Effector memory CD8-positive, alpha-beta T cell (primary cell): Measurements from ENCODE around the gene KCNJ13.
"Not testable (repeated sequence)": the region's sequence is repeated elsewhere in the genome, so short reads cannot be mapped to it uniquely, and the experiment has no call there.

Experiments used
- ATAC-seq: fragments of 150-1000 bp; cut with Tn5 transposase; replicated peaks from 2 replicates; pipeline ENCODE4 v1.10.0; 2021; ENCODE audit warnings: mild to moderate bottlenecking, moderate library complexity
- DNase-seq, 3 experiments: peaks; one replicate each; pipeline ENCODE4 v3.0.0; 2021
- H3K27ac Mint-ChIP-seq, 2 donors: one replicate each; pipeline ENCODE4 v1.8.0; 2022; ENCODE audit warnings: mild to moderate bottlenecking in 2 of 2, mixed read lengths in 2 of 2, moderate library complexity in 2 of 2
- H3K27me3 Mint-ChIP-seq, 2 donors: one replicate each; pipeline ENCODE4 v1.8.0; 2022; ENCODE audit warnings: mixed read lengths in 2 of 2
- H3K36me3 Mint-ChIP-seq: one replicate; pipeline ENCODE4 v1.8.0; 2022; ENCODE audit warnings: mild to moderate bottlenecking, moderate library complexity, mixed read lengths; ENCODE audit not compliant: insufficient read depth
- H3K4me1 Mint-ChIP-seq, 2 donors: one replicate each; pipeline ENCODE4 v1.8.0; 2022; ENCODE audit warnings: low read depth in 2 of 2, mixed read lengths in 2 of 2
- H3K4me3 Mint-ChIP-seq, 2 donors: one replicate each; pipeline ENCODE4 v1.8.0; 2022; ENCODE audit warnings: mild to moderate bottlenecking in 2 of 2, mixed read lengths in 2 of 2, moderate library complexity in 2 of 2
- H3K9me3 Mint-ChIP-seq, 2 donors: one replicate each; pipeline ENCODE4 v1.8.0; 2022; ENCODE audit warnings: mixed read lengths in 2 of 2

Gene KCNJ13

DNA sequence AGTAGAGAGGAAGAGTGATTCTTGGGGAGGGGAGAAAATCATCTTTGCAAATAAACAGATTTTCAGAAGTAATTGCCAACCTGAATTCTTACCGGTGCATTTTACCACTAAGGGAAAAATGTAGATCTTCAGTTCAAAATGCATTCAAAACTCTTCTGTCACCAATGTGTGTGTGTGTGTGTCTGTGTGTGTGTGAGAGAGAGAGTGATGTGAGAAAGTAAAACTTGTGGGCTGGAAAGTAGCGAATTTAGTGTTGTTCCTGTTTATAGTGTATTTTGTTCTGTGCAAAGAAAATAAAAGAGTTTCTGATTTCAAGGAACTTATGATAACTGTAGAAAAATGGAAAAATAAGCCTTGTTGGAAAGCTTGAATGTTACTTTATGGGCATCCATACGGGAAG is 27.0 kb downstream of the KCNJ13 start:
- no peaks in the 10 kb centered on the region for H3K4me1 Mint-ChIP-seq
- H3K9me3 Mint-ChIP-seq = no peaks in the 10 kb centered on the region
- peaks cover 57% of the 10 kb centered on the region for H3K36me3 Mint-ChIP-seq
- peak overlapping the region in 1 of 2 donors; percentile 23 for H3K27ac Mint-ChIP-seq
- no peak overlapping the region for H3K4me3 Mint-ChIP-seq
- H3K27me3 Mint-ChIP-seq = no peaks in the 10 kb centered on the region
- ATAC-seq (no peak), DNase-seq (no peak)

DNA sequence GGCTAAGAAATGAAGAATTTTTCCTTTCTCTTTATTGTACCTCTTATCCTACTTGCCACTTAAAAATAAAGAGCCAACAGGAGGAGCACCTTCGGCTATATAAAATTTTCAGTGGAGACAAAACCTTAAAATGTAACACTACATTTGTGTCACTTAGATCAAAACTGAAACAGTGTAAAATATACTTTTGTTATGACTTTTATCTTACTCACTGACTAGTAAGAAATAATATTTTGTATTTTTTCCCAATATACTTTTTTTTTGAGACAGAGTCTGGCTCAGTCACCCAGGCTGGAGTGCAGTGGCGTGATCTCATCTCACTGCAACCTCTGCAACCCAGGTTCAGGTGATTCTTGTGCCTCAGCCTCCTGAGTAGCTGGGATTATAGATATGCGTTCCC is 28.3 kb downstream of the KCNJ13 start:
- Mint-ChIP-seq H3K9me3 (no peaks in the 10 kb centered on the region), H3K36me3 (peaks cover 46% of the 10 kb centered on the region), H3K27ac (peak overlapping the region in 1 of 2 donors; percentile 38), H3K4me1 (peaks cover 0 to 6% of the 10 kb centered on the region in 2 donors), H3K4me3 (no peak overlapping the region), H3K27me3 (no peaks in the 10 kb centered on the region)
- ATAC-seq (no peak), DNase-seq (no peak)

DNA sequence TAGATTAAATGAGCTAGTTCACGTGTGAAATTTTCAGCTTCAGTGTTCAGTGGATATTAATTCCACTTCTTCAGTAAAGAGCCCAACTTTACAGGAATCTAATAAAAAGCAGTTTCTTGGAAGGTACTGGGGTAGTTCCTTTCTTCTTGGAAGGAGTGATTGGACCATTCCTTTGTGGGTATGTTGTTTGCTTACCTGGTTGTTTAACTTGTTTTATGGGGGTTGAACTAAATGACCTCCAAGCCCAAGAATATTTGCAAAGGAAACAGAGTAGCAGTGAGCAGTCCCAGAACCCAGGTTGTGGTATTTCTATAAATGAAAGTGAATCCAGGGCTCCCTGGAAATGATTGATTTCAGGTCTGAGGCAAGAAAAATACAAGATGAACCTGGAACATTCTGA is 31.4 kb downstream of the KCNJ13 start:
- peak overlapping the region in 1 of 2 donors; percentile 19 for H3K27ac Mint-ChIP-seq
- DNase-seq = no peak
- no peaks in the 10 kb centered on the region for H3K27me3 Mint-ChIP-seq
- peaks cover 22% of the 10 kb centered on the region for H3K36me3 Mint-ChIP-seq
- ATAC-seq = no peak
- H3K4me3 Mint-ChIP-seq = no peak overlapping the region
- no peaks in the 10 kb centered on the region for H3K9me3 Mint-ChIP-seq
- H3K4me1 Mint-ChIP-seq = peaks cover 0 to 13% of the 10 kb centered on the region in 2 donors

DNA sequence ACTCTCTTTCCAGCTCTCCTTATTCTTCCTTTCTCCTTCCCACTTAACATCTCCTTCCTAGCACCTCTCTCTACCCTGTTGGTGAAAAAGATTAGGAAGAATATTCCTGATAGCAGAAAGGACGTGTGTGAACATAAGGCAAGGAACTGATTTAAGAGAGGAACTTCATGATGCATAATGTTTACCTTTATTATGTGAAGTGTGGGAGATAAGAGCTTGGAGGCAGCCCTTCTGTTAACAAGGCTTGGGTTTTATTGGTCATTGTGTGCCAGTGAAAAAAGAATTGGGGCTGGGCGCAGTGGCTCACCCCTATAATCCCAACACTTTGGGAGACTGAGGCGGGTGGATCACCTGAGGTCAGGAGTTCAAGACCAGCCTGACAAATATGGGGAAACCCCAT is 34.4 kb downstream of the KCNJ13 start:
- H3K4me3 Mint-ChIP-seq = no peak overlapping the region
- ATAC-seq (no peak), DNase-seq (no peak)
- no peaks in the 10 kb centered on the region for H3K27me3 Mint-ChIP-seq
- peaks cover 25% of the 10 kb centered on the region for H3K36me3 Mint-ChIP-seq
- H3K4me1 Mint-ChIP-seq = peaks cover 0 to 13% of the 10 kb centered on the region in 2 donors
- H3K9me3 Mint-ChIP-seq = no peaks in the 10 kb centered on the region
- H3K27ac Mint-ChIP-seq = no peak overlapping the region

DNA sequence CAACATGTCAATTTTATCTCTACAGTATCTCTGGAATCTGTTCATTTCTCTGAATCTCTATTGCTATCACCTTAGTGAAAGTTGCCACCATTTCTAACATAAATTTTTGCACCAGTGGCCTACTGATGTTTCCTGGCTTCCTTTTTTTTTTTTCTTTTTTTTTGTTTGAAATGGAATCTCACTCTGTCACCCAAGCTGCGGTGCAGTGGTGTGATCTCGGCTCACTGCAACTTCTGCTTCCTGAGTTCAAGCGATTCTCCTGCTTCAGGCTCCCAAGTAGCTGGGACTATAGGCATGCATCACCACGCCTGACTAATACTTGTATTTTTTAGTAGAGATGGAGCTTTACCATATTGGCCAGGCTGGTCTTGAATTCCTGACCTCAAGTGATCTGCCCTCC is 35.1 kb downstream of the KCNJ13 start:
- Mint-ChIP-seq H3K4me1 (peaks cover 0 to 13% of the 10 kb centered on the region in 2 donors), H3K4me3 (no peak overlapping the region), H3K27ac (no peak overlapping the region), H3K27me3 (no peaks in the 10 kb centered on the region), H3K36me3 (peaks cover 25% of the 10 kb centered on the region), H3K9me3 (no peaks in the 10 kb centered on the region)
- no peak for DNase-seq
- no peak for ATAC-seq

DNA sequence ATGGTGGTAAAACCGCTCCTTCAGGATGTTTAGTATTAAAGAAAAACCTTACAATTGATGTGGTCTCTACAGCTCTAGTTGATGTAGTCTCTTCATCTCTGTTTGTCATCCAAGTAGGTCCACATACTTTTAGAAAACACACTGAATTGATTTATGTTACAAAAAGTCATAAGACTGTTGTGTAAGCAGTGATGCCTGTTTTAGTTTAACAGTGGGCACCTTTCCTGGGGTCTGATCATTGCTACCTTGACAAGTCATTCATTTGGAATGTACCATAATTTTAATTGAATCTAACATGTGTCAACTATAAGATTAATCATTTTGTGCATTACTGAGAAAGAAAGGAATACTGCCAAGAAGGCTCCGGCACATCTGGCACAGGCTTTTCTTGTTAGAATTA is 44.9 kb downstream of the KCNJ13 start:
- DNase-seq (no peak), ATAC-seq (no peak)
- peaks cover 8 to 12% of the 10 kb centered on the region in 2 donors for H3K4me1 Mint-ChIP-seq
- H3K27me3 Mint-ChIP-seq = no peaks in the 10 kb centered on the region
- peaks cover 47% of the 10 kb centered on the region for H3K36me3 Mint-ChIP-seq
- peak overlapping the region in 1 of 2 donors; percentile 6 for H3K27ac Mint-ChIP-seq
- no peaks in the 10 kb centered on the region for H3K9me3 Mint-ChIP-seq
- no peak overlapping the region for H3K4me3 Mint-ChIP-seq

DNA sequence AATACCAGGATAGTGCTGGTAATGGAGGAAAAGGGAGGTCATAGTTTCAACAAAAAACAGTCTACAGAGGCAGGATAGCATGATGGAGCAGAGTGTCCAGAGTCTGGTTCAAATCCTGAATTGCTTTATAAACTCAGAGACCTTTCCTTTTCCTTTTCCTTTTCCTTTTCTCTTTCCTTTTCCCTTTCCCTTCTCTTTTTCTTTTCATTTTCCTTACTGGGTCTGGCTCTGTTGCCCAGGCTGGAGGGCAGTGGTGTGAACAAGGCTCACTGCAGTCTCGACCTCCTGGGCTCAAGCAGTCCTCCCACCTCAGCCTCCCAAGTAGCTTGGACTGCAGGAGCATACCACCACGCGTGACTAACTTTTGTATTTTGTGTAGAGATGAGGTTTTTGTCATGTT is 47.6 kb downstream of the KCNJ13 start:
- no peak overlapping the region for H3K4me3 Mint-ChIP-seq
- H3K36me3 Mint-ChIP-seq = peaks cover 51% of the 10 kb centered on the region
- peaks cover 10 to 12% of the 10 kb centered on the region in 2 donors for H3K4me1 Mint-ChIP-seq
- H3K9me3 Mint-ChIP-seq = no peaks in the 10 kb centered on the region
- peak overlapping the region in 1 of 2 donors; percentile 81 for H3K27ac Mint-ChIP-seq
- DNase-seq (no peak), ATAC-seq (no peak)
- no peaks in the 10 kb centered on the region for H3K27me3 Mint-ChIP-seq

DNA sequence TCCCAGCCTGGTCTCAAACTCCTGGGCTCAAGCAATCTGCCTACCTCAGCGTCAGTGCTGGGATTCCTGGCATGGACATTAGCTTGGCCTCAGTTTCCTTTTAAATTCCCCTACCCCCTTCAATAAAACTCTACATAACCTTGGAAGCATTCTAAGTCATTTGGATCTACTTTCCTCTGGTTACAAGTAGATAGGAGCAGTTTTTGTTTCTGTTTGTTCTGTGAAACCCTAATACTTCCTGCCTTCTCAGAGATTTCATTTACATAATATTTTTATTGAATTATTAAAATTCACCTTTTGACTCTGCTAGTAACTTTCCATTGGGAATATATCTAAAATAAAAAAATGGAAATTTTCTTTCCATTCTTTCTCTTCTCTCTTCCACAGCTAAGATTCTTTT is 53.3 kb downstream of the KCNJ13 start:
- Mint-ChIP-seq H3K27me3 (no peaks in the 10 kb centered on the region), H3K4me1 (peaks cover 23 to 31% of the 10 kb centered on the region in 2 donors), H3K4me3 (peak overlapping the region in 1 of 2 donors; percentile 21), H3K27ac (peak overlapping the region; percentile 21 to 75), H3K9me3 (no peaks in the 10 kb centered on the region), H3K36me3 (peaks cover 52% of the 10 kb centered on the region)
- ATAC-seq (no peak), DNase-seq (no peak)

DNA sequence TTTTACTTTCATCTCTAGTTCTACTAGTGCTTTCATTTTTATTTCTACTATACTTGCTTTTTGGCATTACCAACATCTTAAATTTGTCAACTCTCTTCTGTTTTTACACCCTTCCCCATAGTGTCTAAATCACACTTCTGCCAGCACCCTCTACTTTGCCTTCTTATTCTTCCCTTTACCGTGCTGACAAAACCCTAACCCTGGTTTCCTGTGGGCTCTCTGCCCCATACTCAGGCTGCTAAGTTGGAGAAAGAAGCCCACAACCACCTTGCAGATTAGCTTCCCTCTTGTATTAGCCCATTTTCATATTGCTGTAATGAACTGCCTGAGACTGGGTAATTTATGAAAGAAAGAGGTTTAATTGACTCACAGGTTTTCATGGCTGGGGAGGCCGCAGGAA is 54.5 kb downstream of the KCNJ13 start:
- Mint-ChIP-seq H3K9me3 (no peaks in the 10 kb centered on the region), H3K4me1 (peaks cover 16 to 22% of the 10 kb centered on the region in 2 donors), H3K4me3 (peak overlapping the region; percentile 1 to 26), H3K27me3 (no peaks in the 10 kb centered on the region), H3K27ac (peak overlapping the region; percentile 21 to 75), H3K36me3 (peaks cover 53% of the 10 kb centered on the region)
- no peak for DNase-seq
- peak; percentile 65 for ATAC-seq

DNA sequence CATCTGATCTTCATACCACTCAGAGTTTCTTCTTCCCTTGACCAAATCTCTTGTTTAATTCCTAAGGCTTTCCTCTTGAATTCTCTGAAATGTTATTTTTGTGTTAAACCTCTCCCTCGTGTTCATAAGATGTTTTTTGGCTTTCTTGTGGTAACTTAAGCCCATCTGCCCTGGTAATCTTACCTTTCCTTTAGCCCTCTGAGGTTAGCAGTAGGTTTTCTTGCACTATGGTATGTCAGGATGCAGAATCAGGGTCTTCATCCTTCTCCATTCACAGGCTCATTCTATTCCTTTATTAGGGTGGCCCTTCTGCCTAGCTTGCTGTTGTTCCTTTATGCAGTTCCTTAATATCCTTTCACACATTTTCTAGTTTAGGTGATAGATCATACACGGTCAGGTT is 55.1 kb downstream of the KCNJ13 start:
- Mint-ChIP-seq H3K27me3 (no peaks in the 10 kb centered on the region), H3K36me3 (peaks cover 51% of the 10 kb centered on the region), H3K27ac (peak overlapping the region; percentile 21 to 75), H3K4me3 (peak overlapping the region; percentile 0 to 26), H3K9me3 (no peaks in the 10 kb centered on the region), H3K4me1 (peaks cover 18 to 26% of the 10 kb centered on the region in 2 donors)
- ATAC-seq (no peak), DNase-seq (no peak)

DNA sequence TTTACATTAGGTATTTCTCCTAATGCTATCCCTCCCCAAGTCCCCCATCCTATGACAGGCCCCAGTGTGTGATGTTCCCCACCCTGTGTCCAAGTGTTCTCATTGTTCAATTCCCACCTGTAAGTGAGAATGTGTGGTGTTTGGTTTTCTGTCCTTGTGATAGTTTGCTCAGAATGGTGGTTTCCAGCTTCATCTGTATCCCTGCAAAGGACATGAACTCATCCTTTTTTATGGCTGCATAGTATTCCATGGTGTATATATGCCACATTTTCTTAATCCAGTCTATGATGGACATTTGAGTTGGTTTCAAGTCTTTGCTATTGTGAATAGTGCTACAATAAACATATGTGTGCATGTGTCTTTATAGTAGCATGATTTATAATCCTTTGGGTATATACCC is 56.3 kb downstream of the KCNJ13 start:
- not testable (repeated sequence) for H3K9me3 Mint-ChIP-seq, H3K4me3 Mint-ChIP-seq, H3K27me3 Mint-ChIP-seq, H3K27ac Mint-ChIP-seq, ATAC-seq, DNase-seq
- peaks cover 22 to 36% of the 10 kb centered on the region in 2 donors for H3K4me1 Mint-ChIP-seq
- H3K36me3 Mint-ChIP-seq = peaks cover 43% of the 10 kb centered on the region
